Left hindlimb (tissue), 1 donor: ENCODE results near the gene NUDT19.
"Not testable (repeated sequence)": the region's sequence is repeated elsewhere in the genome, so short reads cannot be mapped to it uniquely, and the experiment has no call there.

ENCODE experiments used
- DNase-seq: peaks from one replicate; pipeline ENCODE4 v3.0.0-alpha.2; 2018

NUDT19 gene

DNA sequence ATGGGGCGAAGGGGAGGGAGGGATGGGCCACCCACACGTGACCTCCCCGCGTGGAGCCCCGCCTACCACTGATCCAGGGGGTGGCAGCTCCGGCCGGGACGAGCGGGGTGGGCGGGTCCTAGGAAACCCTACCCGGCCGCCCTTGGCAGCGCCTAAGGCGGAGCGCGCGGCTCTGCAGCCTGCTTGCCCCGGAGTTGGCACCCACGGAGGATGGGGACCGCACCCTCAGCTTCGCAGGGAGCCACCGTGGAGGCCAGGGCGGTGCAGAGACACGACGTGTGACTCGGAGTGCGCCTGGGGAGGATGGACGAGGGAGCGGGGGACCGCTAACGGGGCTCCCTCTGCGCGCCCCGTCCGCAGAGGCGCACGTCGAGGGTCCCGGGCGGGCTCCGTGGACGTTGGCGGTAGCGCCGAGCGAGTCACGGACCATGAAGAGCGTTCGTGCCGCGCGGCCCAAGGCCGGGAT is 15.9 kb upstream of the NUDT19 start, which contains the start of gene RGS9BP:
TSS of gene RGS9BP (plus strand) at position 129 of the 466 bp plus-strand sequence. CDS start 416 bp downstream, outside the sequence.
- DNase-seq, result peak; percentile 73

DNA sequence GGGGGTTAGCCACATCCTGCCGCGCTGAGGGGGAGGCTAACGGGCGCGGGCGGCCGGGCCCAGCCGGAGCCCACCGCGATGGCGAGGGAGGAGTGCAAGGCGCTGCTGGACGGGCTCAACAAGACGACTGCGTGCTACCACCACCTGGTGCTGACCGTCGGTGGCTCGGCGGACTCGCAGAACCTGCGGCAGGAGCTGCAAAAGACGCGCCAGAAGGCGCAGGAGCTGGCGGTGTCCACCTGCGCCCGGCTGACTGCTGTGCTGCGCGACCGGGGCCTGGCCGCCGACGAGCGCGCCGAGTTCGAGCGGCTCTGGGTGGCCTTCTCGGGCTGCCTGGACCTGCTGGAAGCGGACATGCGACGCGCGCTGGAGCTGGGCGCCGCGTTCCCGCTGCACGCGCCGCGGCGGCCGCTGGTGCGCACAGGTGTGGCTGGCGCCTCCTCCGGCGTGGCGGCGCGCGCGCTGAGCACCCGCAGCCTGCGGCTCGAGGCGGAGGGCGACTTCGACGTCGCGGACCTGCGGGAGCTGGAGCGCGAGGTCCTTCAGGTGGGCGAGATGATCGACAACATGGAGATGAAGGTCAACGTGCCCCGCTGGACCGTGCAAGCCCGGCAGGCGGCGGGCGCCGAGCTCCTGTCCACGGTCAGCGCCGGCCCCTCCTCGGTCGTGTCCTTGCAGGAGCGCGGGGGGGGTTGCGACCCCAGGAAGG is 15.3 kb upstream of the NUDT19 start:
- DNase-seq, result no peak

- peak; percentile 29 for DNase-seq
Measured at GRCh38 chr19:32676895-32677359, 14.7 kb upstream of the NUDT19 start.

DNA sequence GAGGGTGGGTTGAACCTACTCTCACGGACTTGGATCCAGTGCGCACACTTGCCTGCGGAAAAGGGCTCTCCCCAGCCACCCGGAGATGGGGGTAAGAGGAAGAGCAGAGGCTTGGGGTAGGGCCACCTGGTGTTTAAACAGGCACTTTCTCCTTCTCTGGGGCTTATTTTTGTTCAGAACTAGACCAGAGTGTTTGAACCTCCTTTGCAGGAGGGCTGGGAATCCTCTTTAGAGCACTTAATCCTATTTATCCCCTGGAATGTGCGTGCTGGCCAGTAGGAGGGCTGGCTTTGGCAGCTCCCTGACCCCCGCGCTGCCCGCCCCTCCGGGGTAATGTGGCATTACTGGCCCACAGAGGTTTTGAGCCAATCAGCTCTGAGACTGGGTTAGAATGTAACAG is 14.0 kb upstream of the NUDT19 start:
- peak; percentile 30 for DNase-seq

DNA sequence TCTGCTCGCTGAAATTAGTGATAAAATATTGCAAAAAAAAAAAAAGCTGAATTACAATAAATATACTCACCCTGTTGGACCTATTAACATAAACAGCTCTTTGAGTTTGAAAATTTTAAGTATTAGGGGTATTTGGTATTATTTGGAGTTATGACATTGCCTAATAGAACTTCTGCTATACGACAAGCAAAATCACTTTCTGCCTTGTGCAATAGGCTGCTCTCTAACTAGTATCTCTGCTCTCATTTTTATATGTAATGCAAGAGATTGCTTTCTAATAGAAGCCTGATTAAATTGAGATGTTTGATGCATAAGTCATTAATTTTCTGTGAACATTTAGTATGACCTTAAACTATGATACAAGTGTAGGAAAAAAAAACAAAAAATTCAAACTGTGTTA is 10.6 kb upstream of the NUDT19 start:
- DNase-seq, result no peak

DNA sequence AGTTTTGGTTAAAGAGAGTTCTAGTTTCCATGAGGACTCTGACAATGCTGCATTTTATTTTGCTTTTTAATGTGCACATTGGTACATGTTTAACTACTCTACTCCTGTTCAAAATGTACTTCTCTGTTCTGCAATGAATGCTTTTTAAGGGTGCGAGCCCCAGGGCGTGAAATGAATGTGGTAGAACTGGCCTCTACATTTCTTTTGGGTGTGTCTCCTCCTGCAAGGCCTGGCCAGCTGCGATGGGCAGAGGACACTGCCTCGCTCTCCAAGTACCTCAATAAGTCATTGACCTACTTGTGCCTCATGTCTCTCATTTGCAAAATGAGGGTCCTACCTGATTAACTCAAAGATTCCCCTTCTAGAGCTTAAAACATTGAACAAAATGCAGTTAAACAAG is 9.3 kb upstream of the NUDT19 start:
- DNase-seq, result no peak

GRCh38 chr19:32686847-32687475 is 4.7 kb upstream of the NUDT19 start:
- DNase-seq, result no peak

GRCh38 chr19:32687681-32688080 is 3.9 kb upstream of the NUDT19 start:
- DNase-seq, result no peak

- no peak for DNase-seq
Measured at GRCh38 chr19:32688311-32688710, 3.3 kb upstream of the NUDT19 start.

DNA sequence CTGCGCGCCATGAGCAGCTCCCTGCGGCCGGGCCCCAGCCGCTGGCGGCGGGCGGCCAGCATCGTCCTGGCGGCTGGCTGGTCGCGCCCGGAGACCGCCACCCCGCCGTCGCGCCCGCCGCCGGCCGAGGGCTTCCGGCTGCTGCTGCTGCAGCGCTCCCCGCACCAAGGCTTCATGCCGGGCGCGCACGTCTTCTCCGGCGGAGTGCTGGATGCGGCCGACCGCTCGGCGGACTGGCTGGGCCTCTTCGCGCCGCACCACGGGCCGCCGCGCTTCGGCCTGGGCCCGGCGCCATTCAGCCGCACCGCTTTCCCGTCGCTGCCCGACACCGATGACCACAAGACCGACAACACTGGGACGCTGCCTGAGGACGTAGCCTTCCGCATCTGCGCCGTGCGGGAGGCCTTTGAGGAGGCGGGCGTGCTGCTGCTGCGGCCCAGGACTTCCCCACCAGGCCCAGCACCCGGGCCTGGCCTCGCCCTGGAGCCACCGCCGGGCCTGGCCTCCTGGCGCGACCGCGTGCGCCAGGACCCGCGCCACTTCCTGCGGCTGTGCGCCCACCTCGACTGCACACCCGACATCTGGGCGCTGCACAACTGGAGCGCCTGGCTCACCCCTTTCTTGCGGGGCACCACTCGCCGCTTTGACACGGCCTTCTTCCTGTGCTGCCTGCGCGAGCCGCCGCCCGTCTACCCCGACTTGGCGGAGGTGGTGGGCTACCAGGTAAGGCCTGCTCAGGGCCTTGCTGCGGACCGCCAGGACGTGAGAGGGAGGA is 518 bp downstream of the NUDT19 start:
- peak; percentile 77 for DNase-seq

- no peak for DNase-seq
Measured at GRCh38 chr19:32692727-32693061, 1.1 kb downstream of the NUDT19 start.

DNA sequence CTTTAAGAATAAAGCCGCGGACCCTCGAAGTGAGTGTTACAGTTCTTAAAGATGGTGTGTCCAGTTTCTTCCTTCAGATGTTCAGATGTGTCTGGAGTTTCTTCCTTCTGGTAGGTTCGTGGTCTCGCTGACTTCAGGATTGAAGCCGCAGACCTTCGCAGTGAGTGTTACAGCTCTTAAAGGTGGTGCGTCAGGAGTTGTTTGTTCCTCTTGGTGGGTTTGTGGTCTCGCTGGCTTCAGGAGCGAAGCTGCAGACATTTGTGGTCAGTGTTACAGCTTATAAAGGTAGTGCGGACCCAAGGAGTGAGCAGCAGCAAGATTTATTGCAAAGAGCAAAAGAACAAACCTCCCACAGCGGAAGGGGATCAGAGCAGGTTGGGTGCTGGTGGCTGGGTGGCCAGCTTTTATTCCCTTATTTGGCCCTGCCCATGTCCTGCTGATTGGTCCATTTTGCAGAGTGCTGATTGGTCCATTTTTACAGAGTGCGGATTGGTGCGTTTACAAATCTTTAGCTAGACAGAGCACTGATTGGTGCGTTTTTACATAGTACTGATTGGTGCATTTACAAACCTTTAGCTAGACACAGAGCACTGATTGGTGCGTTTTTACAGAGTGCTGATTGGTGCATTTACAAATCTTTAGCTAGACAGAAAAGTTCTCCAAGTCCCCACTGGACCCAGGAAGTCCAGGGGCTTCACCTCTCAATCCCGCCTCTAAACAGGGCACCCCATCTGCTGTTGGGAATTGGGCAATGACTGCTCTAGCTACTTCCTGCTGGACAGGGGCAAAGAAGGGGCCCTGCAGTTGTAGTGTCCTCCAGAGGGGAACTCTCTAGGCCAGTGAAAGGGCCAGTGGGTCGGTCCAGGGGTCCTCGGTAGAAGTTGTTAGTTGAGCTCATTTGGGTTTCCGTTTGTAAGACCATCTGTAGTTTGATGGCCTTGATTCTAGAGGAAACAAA is 1.8 kb downstream of the NUDT19 start:
- not testable (repeated sequence) for DNase-seq

DNA sequence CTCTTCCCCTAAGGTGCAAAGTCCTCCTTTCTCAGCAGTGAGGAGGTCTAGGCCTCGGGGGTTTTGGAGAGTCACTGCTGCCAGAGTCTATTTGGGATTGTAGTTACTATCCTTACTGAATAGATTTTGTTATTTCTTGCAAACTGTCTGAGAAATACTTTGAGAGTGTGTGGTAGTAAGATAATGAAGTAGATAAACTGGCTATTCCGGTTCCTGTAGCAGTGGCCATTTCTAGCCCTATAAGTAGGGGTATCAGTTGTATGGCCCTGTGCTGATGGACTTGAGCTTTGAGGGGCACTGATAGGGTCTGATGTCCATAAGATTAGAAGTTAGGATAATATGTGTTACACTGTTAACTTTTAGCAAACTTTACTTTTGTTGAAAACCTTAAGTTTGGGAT is 2.7 kb downstream of the NUDT19 start:
- not testable (repeated sequence) for DNase-seq

DNA sequence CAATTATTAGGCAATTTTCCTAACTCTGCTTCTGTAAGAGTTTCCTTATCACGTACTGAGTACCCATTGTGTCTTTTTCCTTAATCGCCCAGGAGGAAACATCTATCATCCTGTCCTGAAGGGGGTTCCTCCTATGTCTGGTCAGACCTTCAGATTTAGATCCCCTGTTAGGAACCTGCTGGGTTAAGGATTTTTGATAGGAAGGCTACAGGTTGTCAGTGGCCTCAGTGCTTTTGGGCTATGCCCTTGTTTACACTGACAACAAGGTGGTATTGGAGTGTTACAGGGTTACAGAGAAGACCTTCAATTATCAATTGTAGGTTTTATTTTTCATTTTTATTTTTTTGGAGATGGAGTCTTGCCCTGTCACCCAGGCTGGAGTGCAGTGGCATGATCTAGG is 3.2 kb downstream of the NUDT19 start:
- DNase-seq, result not testable (repeated sequence)

DNA sequence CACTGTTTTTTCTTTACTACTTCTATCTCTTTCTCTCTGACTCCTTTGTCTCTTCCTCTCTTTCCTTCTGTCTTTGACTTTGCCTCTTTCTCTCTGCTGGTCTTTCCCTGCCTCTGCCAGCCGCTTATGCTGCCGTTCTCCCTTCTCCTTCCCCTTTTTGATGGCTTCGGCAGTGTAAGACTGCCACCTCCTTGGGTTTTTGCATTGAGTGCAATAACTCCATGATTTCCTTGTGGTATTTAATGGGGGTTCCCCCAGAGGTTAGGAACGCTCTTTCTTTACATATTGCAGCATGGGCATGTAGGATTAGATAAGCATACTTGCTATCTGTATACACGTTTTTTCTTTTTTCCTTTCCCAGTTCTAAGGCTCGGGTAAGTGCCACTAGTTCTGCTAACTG is 3.9 kb downstream of the NUDT19 start:
- DNase-seq, result not testable (repeated sequence)

- not testable (repeated sequence) for DNase-seq
Measured at GRCh38 chr19:32696771-32697170, 5.2 kb downstream of the NUDT19 start.

GRCh38 chr19:32700129-32700528 is 8.5 kb downstream of the NUDT19 start:
- DNase-seq, result not testable (repeated sequence)

- DNase-seq, result no peak
Measured at GRCh38 chr19:32702010-32702409, 10.4 kb downstream of the NUDT19 start.

- DNase-seq, result not testable (repeated sequence)
Measured at GRCh38 chr19:32704006-32704405, 12.4 kb downstream of the NUDT19 start.

DNA sequence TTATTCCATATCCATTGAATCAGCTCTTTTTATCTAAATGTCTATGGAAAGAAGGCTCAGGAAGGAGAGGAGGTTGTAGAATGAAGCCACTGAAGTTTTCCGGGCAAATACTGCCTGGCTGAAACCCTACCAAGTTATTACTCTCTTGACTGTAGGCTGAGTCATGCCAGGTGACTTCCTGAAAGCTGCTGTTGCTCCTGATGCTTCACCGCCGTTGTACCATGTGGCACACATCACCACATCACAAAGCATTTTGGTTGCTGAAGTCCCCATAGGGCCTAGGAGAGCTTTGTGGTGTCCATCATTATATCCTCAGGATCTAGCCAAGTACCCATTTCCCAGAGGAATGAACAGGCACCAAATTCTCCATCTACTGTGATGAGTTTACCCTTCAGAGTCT is 16.8 kb downstream of the NUDT19 start:
- DNase-seq, result no peak

DNA sequence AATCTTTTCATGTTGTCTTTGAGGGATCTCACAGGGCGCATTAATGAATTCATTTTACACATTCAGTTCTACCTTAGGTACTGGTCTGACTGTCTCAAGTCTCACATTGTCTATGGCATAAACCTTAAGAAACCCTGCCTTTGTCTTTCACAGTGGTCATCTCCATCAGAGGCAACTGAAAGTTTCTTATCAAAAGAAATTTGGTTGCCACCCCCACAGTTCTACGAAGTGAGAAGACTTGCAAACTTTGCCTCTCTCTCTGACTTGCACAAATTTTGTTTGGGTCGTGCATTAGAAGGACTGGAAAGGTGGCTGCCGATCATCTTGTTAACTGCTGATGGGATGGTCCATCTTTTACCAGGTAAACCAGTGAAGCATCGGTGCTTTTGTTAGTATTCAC is 17.4 kb downstream of the NUDT19 start:
- DNase-seq, result no peak

DNA sequence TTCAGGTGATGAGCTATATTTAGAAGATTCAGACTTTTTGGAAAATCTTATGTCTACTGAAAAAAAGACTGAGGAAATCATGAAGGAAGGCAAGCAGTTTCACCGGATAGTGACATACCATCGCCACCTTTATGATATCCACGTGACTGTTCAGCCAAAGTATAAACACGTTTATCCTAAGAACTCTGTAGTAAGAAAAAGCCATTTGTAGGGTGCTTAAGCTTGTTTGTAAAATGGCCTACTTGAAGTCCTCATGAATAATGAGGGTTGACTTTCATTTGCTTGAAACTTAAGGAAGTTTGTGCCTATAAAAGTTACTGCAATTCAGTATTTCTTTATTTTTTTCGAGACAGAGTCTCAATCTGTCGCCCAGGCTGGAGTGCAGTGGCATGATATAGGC is 20.1 kb downstream of the NUDT19 start:
- DNase-seq, result no peak
